Astrocyte of the spinal cord (primary cell): ENCODE results near the gene RUNX2.
A peak's percentile ranks its signal among the peaks of the same experiment; 100 is the strongest.

Source experiments
- DNase-seq: peaks from one replicate; pipeline ENCODE4 v3.0.0; 2011; ENCODE audit warnings: low read depth, low spot score
- H3K4me3 ChIP-seq: 2 replicates; pipeline ENCODE4 v1.5.1; 2011; ENCODE audit warnings: low read depth, mild to moderate bottlenecking, low read length, moderate library complexity
- in situ Hi-C: cut with HindIII; loops from 2 replicates; pipeline ENCODE4 v1.10.0; 2017; ENCODE audit warnings: low sequenced_read_pairs
- TF ChIP-seq, protein P1 (sequence below): IDR thresholded peaks from 2 replicates; pipeline ENCODE4 v1.5.1; 2012; ENCODE audit warnings: low read depth, mild to moderate bottlenecking, low read length, inconsistent platforms

Gene RUNX2

DNA sequence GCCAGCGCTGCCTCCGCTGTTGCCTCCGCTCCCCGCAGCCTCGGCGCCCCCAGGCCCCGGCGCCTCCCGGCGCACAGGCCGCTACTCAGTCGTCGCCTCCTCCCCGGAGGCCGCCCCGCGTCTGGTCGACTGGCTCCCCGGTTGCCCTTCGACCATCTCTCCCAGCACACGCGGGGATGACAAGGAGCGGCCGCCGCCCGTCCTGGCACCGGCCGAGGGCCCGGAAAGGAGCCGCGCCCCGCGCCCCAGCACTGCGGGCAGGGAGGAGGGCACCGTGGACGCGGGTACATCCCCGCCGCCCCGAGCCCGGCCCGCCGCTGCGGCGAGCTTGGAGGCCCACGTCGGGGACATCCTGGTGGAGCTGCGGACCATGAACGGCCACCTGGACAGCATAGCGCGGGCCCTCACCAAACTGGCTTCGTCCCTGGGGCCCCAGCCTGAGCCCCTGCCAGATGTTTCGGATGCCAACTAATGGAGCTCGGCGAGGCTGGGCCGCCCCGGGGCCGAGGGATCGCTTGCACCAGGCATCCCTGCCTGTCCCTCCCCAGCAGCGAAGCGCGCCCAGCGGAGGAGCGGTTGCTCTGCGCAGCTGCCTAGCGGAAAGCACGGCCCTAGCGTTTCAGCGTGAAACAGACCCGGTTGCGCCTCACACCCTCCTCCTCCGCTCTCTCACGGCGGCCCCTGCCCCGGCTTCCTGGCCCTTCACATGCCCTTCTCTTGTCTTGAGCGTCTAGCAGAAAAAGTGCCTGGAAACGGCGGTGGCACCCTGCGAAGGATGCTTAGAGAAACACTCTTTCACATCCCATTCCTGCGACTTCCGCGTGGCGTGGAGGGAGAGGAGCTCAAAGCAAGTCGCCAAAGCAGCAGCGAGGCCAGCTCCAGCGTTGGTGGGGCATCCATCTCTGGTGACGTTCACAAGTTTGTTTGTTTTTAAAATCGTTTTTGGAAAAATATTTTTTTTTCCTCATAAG is 335.4 kb downstream of the RUNX2 start:
- in situ Hi-C loops, result no loop called here
- TF ChIP-seq, protein P1, sequence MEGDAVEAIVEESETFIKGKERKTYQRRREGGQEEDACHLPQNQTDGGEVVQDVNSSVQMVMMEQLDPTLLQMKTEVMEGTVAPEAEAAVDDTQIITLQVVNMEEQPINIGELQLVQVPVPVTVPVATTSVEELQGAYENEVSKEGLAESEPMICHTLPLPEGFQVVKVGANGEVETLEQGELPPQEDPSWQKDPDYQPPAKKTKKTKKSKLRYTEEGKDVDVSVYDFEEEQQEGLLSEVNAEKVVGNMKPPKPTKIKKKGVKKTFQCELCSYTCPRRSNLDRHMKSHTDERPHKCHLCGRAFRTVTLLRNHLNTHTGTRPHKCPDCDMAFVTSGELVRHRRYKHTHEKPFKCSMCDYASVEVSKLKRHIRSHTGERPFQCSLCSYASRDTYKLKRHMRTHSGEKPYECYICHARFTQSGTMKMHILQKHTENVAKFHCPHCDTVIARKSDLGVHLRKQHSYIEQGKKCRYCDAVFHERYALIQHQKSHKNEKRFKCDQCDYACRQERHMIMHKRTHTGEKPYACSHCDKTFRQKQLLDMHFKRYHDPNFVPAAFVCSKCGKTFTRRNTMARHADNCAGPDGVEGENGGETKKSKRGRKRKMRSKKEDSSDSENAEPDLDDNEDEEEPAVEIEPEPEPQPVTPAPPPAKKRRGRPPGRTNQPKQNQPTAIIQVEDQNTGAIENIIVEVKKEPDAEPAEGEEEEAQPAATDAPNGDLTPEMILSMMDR, result peak; percentile 16
- DNase-seq, result peak; percentile 27
- H3K4me3 ChIP-seq, result no peak overlapping the region

DNA sequence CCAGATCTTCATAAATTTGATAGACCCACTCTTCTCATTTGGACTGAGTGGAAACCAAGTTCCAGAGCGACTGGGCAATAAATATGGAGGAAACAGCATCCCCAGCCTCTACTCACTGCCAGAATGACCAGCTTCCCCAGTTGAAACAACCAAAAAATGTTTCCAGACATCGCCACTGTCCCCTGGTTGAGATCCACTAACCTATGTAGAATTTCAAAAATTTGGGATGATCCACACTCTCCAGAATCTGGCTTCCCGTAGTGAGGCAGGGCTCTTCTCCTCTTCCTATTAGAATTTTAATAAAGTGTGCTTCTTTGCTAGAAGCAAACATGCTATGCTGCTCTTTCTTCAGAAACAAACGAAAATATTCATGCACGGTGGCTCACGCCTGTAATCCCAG is 336.6 kb downstream of the RUNX2 start:
- no peak overlapping the region for H3K4me3 ChIP-seq
- DNase-seq, result no peak
- in situ Hi-C loops, result no loop called here
- TF ChIP-seq, protein P1, result no peak

DNA sequence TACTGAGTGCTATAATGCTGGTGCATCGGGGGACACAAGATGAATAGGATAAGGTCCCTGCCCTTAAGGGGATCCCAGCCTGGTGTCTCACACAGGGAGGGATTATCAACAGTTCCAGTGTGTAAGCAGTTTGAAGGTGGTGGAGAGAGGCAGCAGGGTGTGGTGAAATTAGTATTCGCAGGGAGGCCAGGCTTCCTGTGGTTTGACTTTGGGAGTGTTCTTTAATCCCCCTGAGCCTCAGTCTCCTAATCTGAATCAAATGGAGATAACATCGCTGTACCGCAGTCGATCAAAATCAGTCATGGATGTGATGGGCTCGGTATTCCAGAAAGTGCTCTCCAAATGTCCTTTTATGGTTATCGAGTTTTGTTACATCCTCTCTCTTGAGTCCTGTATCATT is 337.7 kb downstream of the RUNX2 start:
- no peak overlapping the region for H3K4me3 ChIP-seq
- TF ChIP-seq, protein P1, result no peak
- DNase-seq, result no peak
- in situ Hi-C loops, result no loop called here

DNA sequence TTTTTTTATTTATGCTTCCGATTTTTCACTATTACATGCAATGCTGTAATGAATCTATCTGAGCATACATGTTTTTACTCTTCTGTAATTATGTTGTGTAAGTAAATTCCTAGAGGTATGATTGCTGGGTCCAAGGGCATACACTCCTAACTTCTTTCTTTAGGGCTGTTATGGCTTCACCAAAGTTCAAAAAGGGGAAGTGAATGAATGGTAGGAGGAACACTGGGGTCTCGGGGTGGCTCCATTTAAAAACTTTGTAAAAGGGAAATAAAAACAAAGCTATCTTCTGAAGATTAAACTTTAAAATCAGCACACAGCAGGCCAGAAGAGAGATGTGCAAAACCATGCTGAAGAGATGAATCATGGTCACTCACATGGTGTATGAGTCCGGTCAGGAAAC is 338.7 kb downstream of the RUNX2 start:
- H3K4me3 ChIP-seq, result no peak overlapping the region
- TF ChIP-seq, protein P1, result no peak
- in situ Hi-C loops, result no loop called here
- DNase-seq, result no peak

DNA sequence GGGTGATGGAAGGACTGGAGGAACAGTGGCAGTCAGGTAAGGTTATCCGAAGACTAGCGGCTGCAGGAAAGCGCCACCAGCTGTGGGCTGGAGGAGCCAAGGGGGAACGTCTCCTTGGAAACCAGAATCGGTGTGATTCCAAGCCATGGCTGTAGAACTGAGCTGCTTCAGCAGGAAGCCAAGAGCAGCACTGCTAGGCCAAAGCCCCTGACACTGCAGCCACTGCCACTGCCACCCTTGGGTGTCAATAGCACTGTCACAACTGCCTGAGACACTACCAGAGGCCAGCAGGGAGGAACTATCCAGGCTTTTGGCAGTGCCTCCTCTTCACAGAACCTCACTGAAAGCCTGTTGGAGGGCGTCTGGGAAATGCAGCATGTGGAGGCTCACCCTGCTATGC is 339.2 kb downstream of the RUNX2 start:
- H3K4me3 ChIP-seq, result no peak overlapping the region
- in situ Hi-C loops, result no loop called here
- TF ChIP-seq, protein P1, result no peak
- no peak for DNase-seq

DNA sequence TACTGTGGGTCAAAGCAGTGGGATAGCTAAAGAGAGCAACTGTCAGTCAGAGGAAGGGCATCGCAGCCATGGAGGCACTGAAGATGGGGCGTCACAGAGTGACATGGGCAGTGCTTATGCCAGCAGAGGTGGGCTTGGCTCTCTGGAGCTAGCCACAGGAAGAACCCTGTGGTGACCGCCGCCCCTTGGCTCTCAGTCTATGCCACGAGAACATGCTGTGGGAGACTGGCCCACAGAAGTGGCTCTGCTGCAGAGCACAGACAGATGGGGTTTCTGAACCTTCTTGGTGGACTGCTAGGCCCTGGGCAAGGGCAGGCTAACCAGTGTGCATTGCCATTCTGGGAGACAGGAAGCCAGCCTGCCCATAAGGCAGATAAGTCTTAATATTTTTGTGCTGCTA is 339.6 kb downstream of the RUNX2 start:
- TF ChIP-seq, protein P1, result no peak
- H3K4me3 ChIP-seq, result no peak overlapping the region
- no peak for DNase-seq
- in situ Hi-C loops, result no loop called here
